Activated CD8-positive, alpha-beta memory T cell treated with anti-CD3 and anti-CD28 coated beads for 1 hour (primary cell): ENCODE data around the gene DOCK2.
"Not testable (repeated sequence)": the region's sequence is repeated elsewhere in the genome, so short reads cannot be mapped to it uniquely, and the experiment has no call there.

ENCODE experiments used
- DNase-seq, 2 donors: peaks; one replicate each; pipeline ENCODE4 v3.0.0-alpha.2; 2020; ENCODE audit warnings: low read depth in 1 of 2; ENCODE audit errors: extremely low read depth in 1 of 2

Gene DOCK2

DNA sequence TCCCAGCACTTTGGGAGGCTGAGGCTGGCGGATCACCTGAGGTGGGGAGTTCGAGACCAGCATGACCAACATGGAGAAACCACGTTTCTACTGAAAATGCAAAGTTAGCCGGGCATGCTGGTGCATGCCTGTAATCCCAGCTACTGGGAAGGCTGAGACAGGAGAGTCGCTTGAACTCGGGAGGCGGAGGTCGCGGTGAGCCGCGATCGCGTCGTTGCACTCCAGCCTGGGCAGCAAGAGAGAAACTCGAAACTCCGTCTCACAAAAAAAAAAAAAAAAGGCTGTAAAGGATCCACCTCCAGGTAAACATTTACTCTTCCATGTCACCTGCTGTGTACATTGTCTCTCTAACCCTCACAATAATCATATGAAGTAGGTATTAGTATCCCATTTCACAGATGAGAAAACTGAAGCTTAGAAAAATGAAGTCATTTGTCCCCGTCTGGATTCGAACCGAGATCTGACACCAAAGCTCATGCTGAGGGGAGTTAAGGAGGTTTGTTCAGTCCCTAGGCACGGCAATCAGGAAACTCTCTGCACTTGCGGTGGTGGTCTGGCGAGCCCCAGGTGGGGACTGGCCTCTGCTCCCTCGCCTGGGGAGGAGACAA lies 494 bp upstream of the DOCK2 start:
- no peak for DNase-seq

DNA sequence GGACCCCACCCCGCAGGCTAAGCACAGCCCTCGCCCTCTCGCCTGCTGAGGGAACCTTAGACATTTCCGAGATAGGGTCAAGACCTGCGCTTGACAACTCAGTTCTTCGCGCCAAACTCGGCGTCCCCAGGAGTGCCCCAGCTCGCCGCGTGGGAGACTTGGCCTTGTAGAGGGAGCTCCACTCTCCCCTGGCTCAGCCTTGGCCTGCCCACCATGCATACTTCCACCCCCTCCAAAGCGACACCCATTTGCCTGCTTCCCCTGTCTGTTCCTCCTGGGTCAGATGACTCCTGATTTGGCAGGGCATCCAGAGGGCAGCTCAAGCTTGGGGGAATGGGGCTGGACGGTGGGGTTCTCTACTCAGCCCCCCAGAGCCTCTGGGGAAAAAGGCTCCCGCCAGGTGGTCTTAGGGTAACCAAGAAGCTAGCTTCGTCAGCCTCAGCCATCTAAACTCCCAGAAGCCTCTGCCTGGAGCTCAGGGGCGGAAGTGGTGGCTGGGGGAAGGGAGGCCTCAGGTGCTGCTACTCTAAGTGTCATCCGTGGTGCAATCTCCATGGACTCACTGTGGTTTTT lies 560 bp downstream of the DOCK2 start:
- DNase-seq = peak in 1 of 2 donors; percentile 49

DNA sequence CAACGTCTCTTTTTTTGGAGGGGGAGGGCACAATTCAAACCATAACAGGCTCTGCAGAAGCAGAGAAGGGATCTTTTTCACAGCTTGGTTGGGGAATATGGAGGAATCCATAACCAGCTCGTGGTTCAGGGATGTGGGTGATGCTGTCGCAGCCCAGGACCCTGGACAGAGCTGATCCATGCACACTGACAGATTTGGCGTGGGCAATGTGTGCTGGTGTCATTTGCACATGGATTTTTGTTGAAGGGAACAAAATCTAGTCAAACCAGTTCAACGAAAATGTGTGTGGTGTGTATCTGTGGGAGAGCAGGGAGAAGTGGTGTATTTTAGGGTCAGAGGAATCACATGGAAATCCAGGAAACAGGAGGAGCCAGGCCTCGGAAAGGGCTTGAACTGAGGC lies 4.2 kb downstream of the DOCK2 start:
- no peak for DNase-seq

DNA sequence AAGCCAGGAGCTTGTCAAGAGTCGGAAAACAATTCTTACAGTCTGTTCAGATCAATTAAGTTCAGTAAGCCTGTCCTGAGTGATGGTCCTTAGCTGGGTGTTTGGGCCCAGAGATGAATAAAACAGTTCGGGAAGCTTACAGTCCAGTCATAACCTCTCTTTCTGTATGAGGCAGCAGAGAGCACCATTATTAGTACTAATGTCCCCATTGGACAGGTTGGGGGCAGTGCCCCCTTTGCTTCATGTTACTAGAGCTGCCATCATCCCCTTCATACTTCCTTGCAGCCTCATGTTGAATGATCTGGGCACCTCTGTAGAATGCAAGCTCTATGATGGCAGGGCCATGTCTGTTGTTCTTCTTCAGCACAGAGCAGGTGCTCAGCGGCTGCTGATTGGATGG lies 9.8 kb downstream of the DOCK2 start:
- no peak for DNase-seq

DNA sequence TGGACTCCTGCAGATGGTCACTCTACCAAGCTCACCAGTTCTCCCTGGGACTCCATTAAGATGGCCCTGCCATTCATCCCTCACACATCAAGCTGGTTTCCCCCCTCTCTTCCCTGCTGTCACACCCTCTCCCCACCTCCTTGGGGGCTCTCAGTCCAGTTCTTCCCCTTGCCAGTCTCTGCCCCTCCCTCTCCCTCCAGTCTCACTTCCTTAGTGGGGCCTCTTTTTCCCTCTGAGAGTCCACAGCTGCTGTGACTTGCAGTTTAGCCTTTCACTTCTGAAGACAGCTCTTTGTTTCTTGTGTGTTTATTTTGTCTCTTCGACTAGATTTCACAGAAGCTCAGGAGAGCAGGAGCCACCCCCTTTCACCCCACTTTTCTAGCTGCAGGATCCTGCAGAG lies 10.5 kb downstream of the DOCK2 start:
- no peak for DNase-seq

GRCh38 chr5:169648725-169649310 lies 11.7 kb downstream of the DOCK2 start:
- DNase-seq = no peak

DNA sequence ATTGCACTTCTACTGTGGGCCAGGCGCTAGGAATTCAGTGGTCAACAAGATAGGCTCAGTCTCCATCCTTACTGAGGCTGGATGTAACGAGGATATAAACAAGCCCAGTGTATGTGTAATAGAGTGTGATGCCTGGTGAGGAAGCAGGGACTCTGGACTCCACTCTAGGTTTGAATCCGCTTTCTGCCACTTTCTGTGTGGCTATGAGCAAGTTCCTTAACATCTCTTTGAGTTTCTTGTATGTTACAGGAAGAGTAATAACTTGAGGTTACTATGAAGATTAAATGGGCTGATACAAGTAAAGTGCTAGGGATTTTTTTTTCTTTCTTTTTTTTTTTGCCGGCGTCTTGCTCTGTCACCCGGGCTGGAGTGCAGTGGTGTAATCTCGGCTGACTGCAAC lies 12.4 kb downstream of the DOCK2 start:
- no peak for DNase-seq

- DNase-seq = no peak
Measured at GRCh38 chr5:169650701-169651331, 13.7 kb downstream of the DOCK2 start.

DNA sequence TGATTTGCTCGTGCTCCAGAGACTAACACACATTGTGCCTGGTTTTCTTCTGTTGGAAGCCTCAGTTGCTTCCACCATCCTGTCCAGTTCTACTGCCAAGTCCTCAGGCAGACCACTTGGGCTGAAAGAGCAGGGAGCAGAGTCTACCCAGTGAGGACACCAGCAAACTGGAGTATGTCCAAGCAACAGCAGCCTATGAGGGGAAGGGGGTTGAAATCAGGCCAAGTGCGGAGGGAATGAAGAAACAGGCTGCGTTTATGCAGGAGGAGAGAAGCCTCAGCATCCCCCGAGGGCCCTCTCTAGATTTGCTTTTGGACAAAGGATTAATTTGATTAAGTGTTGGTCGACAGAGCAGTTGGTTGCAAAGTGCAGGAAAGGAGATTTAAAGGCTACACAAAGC lies 14.5 kb downstream of the DOCK2 start:
- DNase-seq = no peak

DNA sequence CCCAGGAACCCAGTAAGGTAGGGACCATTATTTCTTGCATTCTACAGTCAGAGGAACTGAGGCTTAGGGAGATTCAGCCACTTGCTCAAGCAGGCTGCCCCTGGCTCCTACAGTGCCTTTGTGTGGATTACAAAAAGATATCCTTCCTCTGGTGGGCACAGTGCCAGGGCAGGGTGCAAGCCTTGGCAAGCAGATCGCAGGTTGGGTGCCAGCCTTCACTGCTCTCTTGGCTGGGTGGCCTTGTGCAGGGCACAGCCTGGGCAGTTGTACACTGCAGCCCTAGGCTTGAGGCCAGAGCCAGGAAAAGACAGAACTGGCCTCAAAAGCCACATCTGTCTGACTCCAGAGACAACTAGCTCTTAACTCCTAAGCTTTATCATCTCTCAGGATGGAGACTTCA lies 15.0 kb downstream of the DOCK2 start:
- DNase-seq = no peak

DNA sequence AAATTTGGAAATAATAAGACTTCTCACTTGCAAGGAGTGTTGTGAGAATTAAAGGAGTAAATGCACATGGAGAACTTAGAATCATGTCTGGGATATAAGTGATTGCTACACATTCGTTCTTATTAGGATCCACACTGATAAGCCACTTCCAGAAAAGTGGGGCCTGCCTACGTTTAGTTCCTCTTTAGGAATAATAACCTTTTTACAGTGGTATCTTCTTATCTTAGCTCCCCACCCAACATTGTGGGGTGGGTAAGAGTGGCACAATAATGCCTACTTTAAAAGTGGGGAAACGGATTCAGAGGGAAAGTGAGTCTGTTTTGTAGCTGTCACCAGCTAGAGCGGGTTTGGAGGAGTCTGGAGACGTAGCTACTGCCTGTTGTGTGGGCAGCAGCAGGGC lies 16.0 kb downstream of the DOCK2 start:
- no peak for DNase-seq

GRCh38 chr5:169655353-169655752 lies 18.3 kb downstream of the DOCK2 start:
- no peak for DNase-seq

GRCh38 chr5:169656125-169656901 lies 19.2 kb downstream of the DOCK2 start:
- DNase-seq = no peak

GRCh38 chr5:169657127-169657526 lies 20.1 kb downstream of the DOCK2 start:
- no peak for DNase-seq

DNA sequence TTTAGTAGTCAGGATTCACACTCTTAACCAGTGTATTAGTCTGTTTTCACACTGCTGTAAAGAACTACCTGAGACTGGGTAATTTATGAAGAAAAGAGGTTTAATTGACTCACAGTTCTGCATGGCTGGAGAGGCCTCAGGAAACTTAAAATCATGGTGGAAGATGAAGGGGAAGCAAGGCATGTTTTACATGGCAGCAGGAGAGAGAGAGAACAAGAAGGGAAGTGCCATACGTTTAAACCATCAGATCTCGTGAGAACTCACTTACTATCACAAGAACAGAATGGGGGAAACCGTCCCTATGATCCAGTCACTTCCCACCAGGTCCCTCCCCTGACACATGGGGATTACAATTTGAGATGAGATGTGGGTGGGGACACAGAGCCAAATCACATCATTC lies 25.4 kb downstream of the DOCK2 start:
- DNase-seq = not testable (repeated sequence)

GRCh38 chr5:169663537-169663936 lies 26.5 kb downstream of the DOCK2 start:
- no peak for DNase-seq

GRCh38 chr5:169666365-169666764 lies 29.3 kb downstream of the DOCK2 start:
- DNase-seq = no peak

- no peak for DNase-seq
Measured at GRCh38 chr5:169667896-169668674, 31.0 kb downstream of the DOCK2 start.

GRCh38 chr5:169668732-169669131 lies 31.7 kb downstream of the DOCK2 start:
- DNase-seq = no peak

DNA sequence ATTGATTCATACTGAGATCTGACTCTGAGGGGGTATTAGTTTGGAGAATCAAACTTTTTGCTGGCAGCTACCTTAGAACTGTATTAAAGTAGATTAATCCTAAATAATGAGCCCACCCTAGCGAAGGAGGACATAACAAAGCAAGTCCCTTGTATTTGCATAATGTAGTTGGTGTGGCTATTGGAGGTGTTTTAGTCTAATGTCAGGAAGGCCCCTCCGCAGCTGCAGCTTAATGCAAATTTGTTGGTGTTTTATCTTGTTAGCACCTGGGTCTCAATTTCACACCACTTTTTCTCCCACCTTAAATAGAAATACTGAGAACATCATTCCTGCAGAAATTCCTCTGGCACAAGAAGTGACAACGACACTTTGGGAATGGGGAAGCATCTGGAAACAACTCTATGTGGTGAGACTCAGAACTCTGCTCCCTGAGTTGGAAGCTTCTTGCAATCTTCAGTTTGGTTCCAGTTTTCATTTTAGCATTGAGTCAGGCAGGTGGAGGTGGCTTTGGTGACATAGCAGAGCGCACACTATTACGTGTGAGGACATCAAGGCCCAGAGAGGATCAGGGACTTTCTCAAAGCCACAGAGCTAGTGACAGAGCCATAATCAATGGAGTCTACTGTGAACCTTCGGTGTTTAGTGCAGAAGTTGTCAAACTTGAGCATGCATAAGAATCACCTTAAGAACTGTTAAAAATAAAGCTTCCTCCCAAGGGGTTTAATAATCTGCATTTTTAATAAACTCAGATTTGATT lies 33.9 kb downstream of the DOCK2 start:
- no peak for DNase-seq
